Measurements from ENCODE around the gene HEATR3. TPM values are rescaled to one million over a fixed set of nuclear protein-coding genes. Genes with fewer than 3 reads are reported as not detected.

HEATR3 gene
- total and polyA plus RNA-seq, 2 of the 13 experiments (the other 11 are each of a cell fraction or from before 2014, with no cell fraction given): 22.4 to 52.4 TPM

- no peak for TF ChIP-seq ZNF883 (CRISPR knock-in tag; IDR thresholded peaks at IDR 0.05; ENCODE audit: not compliant biosample characterization)
- no peak for TF ChIP-seq ZSCAN20 (CRISPR knock-in tag; IDR thresholded peaks at IDR 0.05; ENCODE audit: borderline replicate concordance)
- TF ChIP-seq XBP1 (CRISPR knock-in tag; IDR thresholded peaks at IDR 0.05): no peak
- no peak for TF ChIP-seq CENPT (CRISPR knock-in tag; IDR thresholded peaks at IDR 0.05; ENCODE audit: low read depth)
- no peak for TF ChIP-seq ZNF138 (CRISPR knock-in tag; IDR thresholded peaks at IDR 0.05; ENCODE audit: low read depth)
- peak; percentile 66; the same call in 1 of the 2 replicates for TF ChIP-seq SOX13 (IDR thresholded peaks at IDR 0.05)
- TF ChIP-seq SOX13 (CRISPR knock-in tag; conservative IDR thresholded peaks at IDR 0.05 in 1 of 2, IDR thresholded peaks at IDR 0.05 in 1 of 2): peak in 1 of 2 experiments; percentile 95; a peak in 2 of 4 replicates
- peak; percentile 96 for TF ChIP-seq FOXA3 (CRISPR knock-in tag; IDR thresholded peaks at IDR 0.05)
- peak; percentile 84 for TF ChIP-seq ONECUT2 (CRISPR knock-in tag; IDR thresholded peaks at IDR 0.05)
- TF ChIP-seq RBAK (CRISPR knock-in tag; IDR thresholded peaks at IDR 0.05): no peak
- no peak for TF ChIP-seq ZNF180 (CRISPR knock-in tag; IDR thresholded peaks at IDR 0.05; ENCODE audit: borderline replicate concordance, low read depth)
- TF ChIP-seq SMAD3 (CRISPR knock-in tag; IDR thresholded peaks at IDR 0.05): peak; percentile 66
- TF ChIP-seq CENPX (CRISPR knock-in tag; IDR thresholded peaks at IDR 0.05): no peak
- no peak for TF ChIP-seq ZBTB1 (CRISPR knock-in tag; IDR thresholded peaks at IDR 0.05; ENCODE audit: borderline replicate concordance)
- no peak for TF ChIP-seq ZNF326 (CRISPR knock-in tag; IDR thresholded peaks at IDR 0.05; ENCODE audit: borderline replicate concordance)
- TF ChIP-seq ZKSCAN1 (IDR thresholded peaks at IDR 0.05; ENCODE audit: low read length): no peak
- peak; percentile 62; the same call in 1 of the 2 replicates for TF ChIP-seq GATAD1 (CRISPR knock-in tag; IDR thresholded peaks at IDR 0.05)
- no peak for TF ChIP-seq RNF2 (conservative IDR thresholded peaks at IDR 0.05; ENCODE audit: low read depth)
- TF ChIP-seq YEATS2 (CRISPR knock-in tag; IDR thresholded peaks at IDR 0.05; ENCODE audit: borderline replicate concordance): peak; percentile 22; the same call in 1 of the 2 replicates
- no peak for TF ChIP-seq ZNF773 (CRISPR knock-in tag; IDR thresholded peaks at IDR 0.05; ENCODE audit: borderline replicate concordance)
- no peak for TF ChIP-seq ZNF687 (CRISPR knock-in tag; IDR thresholded peaks at IDR 0.05)
- no peak for TF ChIP-seq SAFB2 (CRISPR knock-in tag; IDR thresholded peaks at IDR 0.05; ENCODE audit: borderline replicate concordance, low read depth)
- TF ChIP-seq ZSCAN29 (CRISPR knock-in tag; conservative IDR thresholded peaks at IDR 0.05): 0 out of 2 replicates have a peak, but pooled peaks have one; percentile 32
- TF ChIP-seq HOMEZ (CRISPR knock-in tag; IDR thresholded peaks at IDR 0.05; ENCODE audit: low read depth): peak; percentile 59
These were observed 30.2 kb upstream of the HEATR3 start (continued) for GRCh38 chr16:50035468-50035992.

All from HepG2 (cell line).